ENCODE measurements around the gene BMPER.

The BMPER gene

GRCh38 chr7:33892945-33893344 lies 12.4 kb upstream of the BMPER start:
- no peak for FAIRE-seq

- FAIRE-seq: no peak
Measured at GRCh38 chr7:33893377-33893776, 12.0 kb upstream of the BMPER start.

GRCh38 chr7:33895025-33895804 lies 10.1 kb upstream of the BMPER start:
- no peak for FAIRE-seq

GRCh38 chr7:33900501-33900900 lies 4.8 kb upstream of the BMPER start:
- no peak for FAIRE-seq

- FAIRE-seq: no peak
Measured at GRCh38 chr7:33901199-33901598, 4.1 kb upstream of the BMPER start.

- FAIRE-seq: no peak
Measured at GRCh38 chr7:33901847-33902246, 3.5 kb upstream of the BMPER start.

- FAIRE-seq: no peak
Measured at GRCh38 chr7:33902746-33903145, 2.6 kb upstream of the BMPER start.

GRCh38 chr7:33903791-33904680 lies 1.3 kb upstream of the BMPER start:
- no peak for FAIRE-seq

GRCh38 chr7:33904681-33905388 lies 504 bp upstream of the BMPER start:
- no peak for FAIRE-seq

- no peak for FAIRE-seq
Measured at GRCh38 chr7:33906697-33907096, 1.4 kb downstream of the BMPER start.

- no peak for FAIRE-seq
Measured at GRCh38 chr7:33907625-33908024, 2.3 kb downstream of the BMPER start.

GRCh38 chr7:33909318-33909717 lies 4.0 kb downstream of the BMPER start:
- FAIRE-seq: no peak

- FAIRE-seq: no peak
Measured at GRCh38 chr7:33909755-33910154, 4.4 kb downstream of the BMPER start.

- no peak for FAIRE-seq
Measured at GRCh38 chr7:33910756-33911155, 5.4 kb downstream of the BMPER start.

- FAIRE-seq: no peak
Measured at GRCh38 chr7:33916357-33917081, 11.2 kb downstream of the BMPER start.

- no peak for FAIRE-seq
Measured at GRCh38 chr7:33917661-33918060, 12.3 kb downstream of the BMPER start.

GRCh38 chr7:33918438-33919143 lies 13.3 kb downstream of the BMPER start:
- FAIRE-seq: no peak

GRCh38 chr7:33919449-33919848 lies 14.1 kb downstream of the BMPER start:
- no peak for FAIRE-seq

- no peak for FAIRE-seq
Measured at GRCh38 chr7:33921216-33921938, 16.0 kb downstream of the BMPER start.

GRCh38 chr7:33922820-33923219 lies 17.5 kb downstream of the BMPER start:
- FAIRE-seq: no peak

Measured in G401.6 (cell line).